C4-2B (cell line): ENCODE results near the gene SNX22.

Experiments
- H3K27ac ChIP-seq: fragments of 450-650 bp; 2 replicates; pipeline ENCODE4 v1.5.1; 2017
- CTCF ChIP-seq: fragments of 450-650 bp; conservative IDR thresholded peaks from 2 replicates; pipeline ENCODE4 v1.5.1; 2017; ENCODE audit warnings: mild to moderate bottlenecking
- ZFX ChIP-seq: fragments of 450-650 bp; IDR thresholded peaks from 2 replicates; pipeline ENCODE4 v1.6.1; 2017

SNX22 gene

GRCh38 chr15:64127521-64128270, 23.8 kb upstream of the SNX22 start:
- H3K27ac ChIP-seq, result no peak overlapping the region
- TF ChIP-seq CTCF (no peak), ZFX (no peak)

GRCh38 chr15:64130159-64130558, 21.4 kb upstream of the SNX22 start:
- H3K27ac ChIP-seq, result no peak overlapping the region
- TF ChIP-seq ZFX, result no peak
- TF ChIP-seq CTCF, result no peak

DNA sequence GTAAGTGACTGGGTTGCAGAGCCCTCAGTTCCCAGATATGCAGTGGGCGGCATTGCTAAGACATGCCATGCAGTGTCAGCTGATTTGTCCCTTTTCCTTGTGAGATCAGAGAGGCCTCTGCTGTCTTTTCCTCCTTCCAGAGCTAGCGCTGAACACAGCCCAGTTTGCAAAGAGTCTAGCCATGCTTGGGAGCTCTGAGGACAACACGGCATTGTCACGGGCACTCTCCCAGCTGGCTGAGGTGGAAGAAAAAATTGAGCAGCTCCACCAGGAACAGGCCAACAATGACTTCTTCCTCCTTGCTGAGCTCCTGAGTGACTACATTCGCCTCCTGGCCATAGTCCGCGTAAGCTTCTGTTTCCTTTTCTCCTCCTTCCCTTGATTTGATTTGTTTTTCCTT, 20.0 kb upstream of the SNX22 start:
- TF ChIP-seq ZFX (no peak), CTCF (no peak)

DNA sequence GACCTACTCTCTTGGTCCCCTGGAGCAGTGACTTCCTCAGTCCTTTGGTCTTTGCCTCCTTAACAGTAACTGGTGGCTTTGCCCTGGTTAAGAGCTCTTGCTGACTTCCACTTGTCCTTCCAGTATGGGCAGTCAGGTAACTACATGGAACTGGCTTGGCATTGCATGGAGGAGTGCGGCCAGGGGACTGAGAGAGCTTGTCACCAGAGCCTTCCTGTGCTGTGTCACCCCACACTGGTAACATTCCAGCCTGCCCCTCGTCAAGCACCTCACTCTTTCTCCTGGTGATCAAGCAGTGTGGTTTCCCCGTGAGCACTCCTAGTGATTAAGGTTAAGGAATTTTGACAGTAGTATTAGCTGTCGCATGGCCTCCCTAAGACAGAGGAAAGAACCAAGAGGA, 19.3 kb upstream of the SNX22 start:
- H3K27ac ChIP-seq, result no peak overlapping the region
- TF ChIP-seq CTCF (no peak), ZFX (no peak)

More for the DNA sequence above, 20.0 kb upstream of the SNX22 start:
- H3K27ac ChIP-seq, result no peak overlapping the region

DNA sequence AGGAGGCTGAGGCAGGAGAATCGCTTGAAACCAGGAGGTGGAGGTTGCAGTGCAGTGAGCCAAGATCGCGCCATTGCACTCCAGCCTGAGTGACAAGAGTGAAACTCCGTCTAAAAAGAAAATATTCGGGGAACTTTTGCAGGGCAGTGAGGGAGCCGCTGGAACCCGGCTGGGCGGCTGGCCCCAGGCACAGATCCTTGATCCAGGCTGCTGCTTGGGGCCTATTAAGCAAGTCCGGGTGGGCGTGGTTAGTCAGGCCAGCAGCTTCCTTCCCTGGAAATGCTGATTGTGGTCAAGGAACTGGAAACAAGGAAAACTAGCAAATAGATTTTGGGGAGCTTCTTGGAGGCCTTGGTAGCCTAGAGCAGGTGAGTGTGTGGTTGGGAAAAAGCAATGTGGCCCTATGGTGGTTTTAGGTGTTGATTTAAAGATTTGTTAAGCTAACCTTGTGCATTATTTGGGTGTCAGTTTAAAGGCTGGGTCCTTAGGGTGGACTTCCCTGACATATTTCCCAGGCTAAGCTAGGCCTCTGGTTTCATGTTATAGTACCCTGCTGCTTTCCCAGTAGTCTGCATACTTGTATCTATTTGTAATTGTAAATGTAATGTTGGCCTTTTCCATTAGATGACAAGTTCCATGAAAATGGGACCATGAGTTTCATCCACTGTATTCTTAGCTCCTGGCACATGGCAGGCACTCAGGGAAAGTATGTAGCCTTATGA, 17.7 kb upstream of the SNX22 start:
- no peak overlapping the region for H3K27ac ChIP-seq
- no peak for TF ChIP-seq CTCF
- TF ChIP-seq ZFX, result no peak

- H3K27ac ChIP-seq, result no peak overlapping the region
- TF ChIP-seq CTCF (no peak), ZFX (no peak)
Observed at GRCh38 chr15:64134345-64134829, 17.1 kb upstream of the SNX22 start.

GRCh38 chr15:64136347-64136746, 15.2 kb upstream of the SNX22 start:
- TF ChIP-seq ZFX (no peak), CTCF (no peak)
- H3K27ac ChIP-seq, result no peak overlapping the region
